PC-3 (cell line): ENCODE results near the gene HLA-G.

ENCODE experiments used
- EZH2 ChIP-seq: fragments of 300-600 bp; sonication (generic); IDR thresholded peaks from one replicate; pipeline ENCODE4 v1.6.1; 2017; ENCODE audit warnings: antibody characterized with exemption, mild to moderate bottlenecking, low read length; ENCODE audit not compliant: unreplicated experiment
- EZH2phosphoT487 ChIP-seq: fragments of 300-600 bp; sonication (generic); IDR thresholded peaks from 2 replicates; pipeline ENCODE4 v1.6.1; 2018; ENCODE audit warnings: mild to moderate bottlenecking, antibody characterized with exemption, low read length, borderline replicate concordance
- TF ChIP-seq, protein P1 (sequence below): fragments of 300-600 bp; sonication (generic); conservative IDR thresholded peaks from 2 replicates; pipeline ENCODE4 v1.5.1; 2017; ENCODE audit warnings: antibody characterized with exemption, low read depth, mild to moderate bottlenecking, low read length

DNA sequence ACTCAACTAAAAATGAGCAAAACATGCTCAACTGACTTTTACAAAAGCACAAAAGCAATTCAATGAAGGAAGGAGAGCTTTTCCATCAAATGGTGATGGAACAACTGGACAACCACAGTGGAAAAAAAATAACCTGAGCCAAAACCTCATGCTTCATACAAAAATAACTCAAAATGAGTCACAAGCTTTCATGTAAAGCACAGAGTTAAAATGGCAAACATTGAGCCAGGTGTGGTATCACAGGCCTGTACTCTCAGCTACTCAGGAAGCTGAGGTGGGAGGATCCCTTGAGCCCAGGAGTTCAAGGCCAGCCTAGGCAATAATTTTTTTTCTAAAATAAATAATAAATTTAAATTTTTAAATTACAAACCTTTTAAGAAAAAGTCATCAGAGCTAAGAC is 18.4 kb upstream of the HLA-G start:
- TF ChIP-seq, protein P1, sequence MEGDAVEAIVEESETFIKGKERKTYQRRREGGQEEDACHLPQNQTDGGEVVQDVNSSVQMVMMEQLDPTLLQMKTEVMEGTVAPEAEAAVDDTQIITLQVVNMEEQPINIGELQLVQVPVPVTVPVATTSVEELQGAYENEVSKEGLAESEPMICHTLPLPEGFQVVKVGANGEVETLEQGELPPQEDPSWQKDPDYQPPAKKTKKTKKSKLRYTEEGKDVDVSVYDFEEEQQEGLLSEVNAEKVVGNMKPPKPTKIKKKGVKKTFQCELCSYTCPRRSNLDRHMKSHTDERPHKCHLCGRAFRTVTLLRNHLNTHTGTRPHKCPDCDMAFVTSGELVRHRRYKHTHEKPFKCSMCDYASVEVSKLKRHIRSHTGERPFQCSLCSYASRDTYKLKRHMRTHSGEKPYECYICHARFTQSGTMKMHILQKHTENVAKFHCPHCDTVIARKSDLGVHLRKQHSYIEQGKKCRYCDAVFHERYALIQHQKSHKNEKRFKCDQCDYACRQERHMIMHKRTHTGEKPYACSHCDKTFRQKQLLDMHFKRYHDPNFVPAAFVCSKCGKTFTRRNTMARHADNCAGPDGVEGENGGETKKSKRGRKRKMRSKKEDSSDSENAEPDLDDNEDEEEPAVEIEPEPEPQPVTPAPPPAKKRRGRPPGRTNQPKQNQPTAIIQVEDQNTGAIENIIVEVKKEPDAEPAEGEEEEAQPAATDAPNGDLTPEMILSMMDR: no peak
- no peak for TF ChIP-seq EZH2
- no peak for TF ChIP-seq EZH2phosphoT487
